ENCODE data around the gene EXOC6B. TPM values are rescaled to one million over a fixed set of nuclear protein-coding genes. Genes with fewer than 3 reads are reported as not detected.

EXOC6B gene
- total RNA-seq, 1 donor from 2014 or later, result 32.4 TPM

- no peaks in the 10 kb centered on the region for H3K9me3 ChIP-seq
- H3K27ac ChIP-seq, result no peak overlapping the region
- TF ChIP-seq, protein P1, sequence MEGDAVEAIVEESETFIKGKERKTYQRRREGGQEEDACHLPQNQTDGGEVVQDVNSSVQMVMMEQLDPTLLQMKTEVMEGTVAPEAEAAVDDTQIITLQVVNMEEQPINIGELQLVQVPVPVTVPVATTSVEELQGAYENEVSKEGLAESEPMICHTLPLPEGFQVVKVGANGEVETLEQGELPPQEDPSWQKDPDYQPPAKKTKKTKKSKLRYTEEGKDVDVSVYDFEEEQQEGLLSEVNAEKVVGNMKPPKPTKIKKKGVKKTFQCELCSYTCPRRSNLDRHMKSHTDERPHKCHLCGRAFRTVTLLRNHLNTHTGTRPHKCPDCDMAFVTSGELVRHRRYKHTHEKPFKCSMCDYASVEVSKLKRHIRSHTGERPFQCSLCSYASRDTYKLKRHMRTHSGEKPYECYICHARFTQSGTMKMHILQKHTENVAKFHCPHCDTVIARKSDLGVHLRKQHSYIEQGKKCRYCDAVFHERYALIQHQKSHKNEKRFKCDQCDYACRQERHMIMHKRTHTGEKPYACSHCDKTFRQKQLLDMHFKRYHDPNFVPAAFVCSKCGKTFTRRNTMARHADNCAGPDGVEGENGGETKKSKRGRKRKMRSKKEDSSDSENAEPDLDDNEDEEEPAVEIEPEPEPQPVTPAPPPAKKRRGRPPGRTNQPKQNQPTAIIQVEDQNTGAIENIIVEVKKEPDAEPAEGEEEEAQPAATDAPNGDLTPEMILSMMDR (IDR thresholded peaks at IDR 0.05), result no peak
- intact Hi-C loops (cut with DNase I), result loop anchor here (5.0 to 10.0 kb wide), 3 partner anchors 430 to 1028 kb away; partner anchors contain the start of gene CYP26B1
- no peaks in the 10 kb centered on the region for H3K27me3 ChIP-seq
- no peaks in the 10 kb centered on the region for H3K36me3 ChIP-seq
- no peaks in the 10 kb centered on the region for H3K4me1 ChIP-seq
- H3K4me3 ChIP-seq, result no peak overlapping the region
- no peak for DNase-seq (ENCODE audit: low spot score in 2 of 2)
Measured at GRCh38 chr2:72574886-72575285, 250.9 kb downstream of the EXOC6B start.

DNA sequence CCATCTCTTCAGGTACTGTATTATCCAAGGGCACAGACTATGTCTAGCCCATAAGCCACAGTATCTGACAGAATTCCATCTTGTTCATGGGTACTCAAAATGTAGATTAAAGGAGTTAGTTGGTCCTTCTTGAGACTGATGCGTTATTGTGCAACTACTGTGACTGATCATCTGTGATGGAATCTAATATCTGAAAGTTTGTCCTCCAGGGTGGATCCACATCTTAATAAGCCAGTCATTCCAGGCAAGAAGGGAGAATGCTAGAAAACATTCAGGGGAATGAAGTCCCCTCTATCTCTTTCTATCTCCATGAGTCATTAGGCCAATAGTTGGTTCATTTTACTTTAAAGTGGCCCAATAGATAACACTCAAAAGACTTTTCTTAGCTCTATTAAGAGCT, 252.6 kb downstream of the EXOC6B start:
- intact Hi-C loops (cut with DNase I), result loop anchor here (10.0 kb wide), 1 partner anchor 428 kb away; the partner anchor contains the start of gene CYP26B1

GRCh38 chr2:72572501-72572900, 253.3 kb downstream of the EXOC6B start:
- Histone ChIP-seq H3K36me3 (no peaks in the 10 kb centered on the region), H3K27me3 (no peaks in the 10 kb centered on the region), H3K4me3 (no peak overlapping the region), H3K27ac (no peak overlapping the region), H3K4me1 (no peaks in the 10 kb centered on the region), H3K9me3 (no peaks in the 10 kb centered on the region)
- no peak for DNase-seq (ENCODE audit: low spot score in 2 of 2)
- intact Hi-C loops (cut with DNase I), result loop anchor here (10.0 kb wide), 1 partner anchor 428 kb away; the partner anchor contains the start of gene CYP26B1
- TF ChIP-seq, protein P1 (IDR thresholded peaks at IDR 0.05), result no peak

More for the DNA sequence above, 252.6 kb downstream of the EXOC6B start:
- Histone ChIP-seq H3K27ac (no peak overlapping the region), H3K36me3 (no peaks in the 10 kb centered on the region), H3K27me3 (no peaks in the 10 kb centered on the region), H3K4me3 (no peak overlapping the region), H3K4me1 (no peaks in the 10 kb centered on the region), H3K9me3 (no peaks in the 10 kb centered on the region)
- TF ChIP-seq, protein P1 (IDR thresholded peaks at IDR 0.05), result no peak
- no peak for DNase-seq (ENCODE audit: low spot score in 2 of 2)

GRCh38 chr2:72570413-72570812, 255.4 kb downstream of the EXOC6B start:
- Histone ChIP-seq H3K9me3 (no peaks in the 10 kb centered on the region), H3K36me3 (no peaks in the 10 kb centered on the region), H3K4me1 (no peaks in the 10 kb centered on the region), H3K27ac (no peak overlapping the region), H3K27me3 (no peaks in the 10 kb centered on the region), H3K4me3 (no peak overlapping the region)
- no peak for DNase-seq (ENCODE audit: low spot score in 2 of 2)
- intact Hi-C loops (cut with DNase I), result loop anchor here (10.0 kb wide), 1 partner anchor 426 kb away; the partner anchor contains the start of gene CYP26B1
- TF ChIP-seq, protein P1 (IDR thresholded peaks at IDR 0.05), result no peak

GRCh38 chr2:72562451-72563153, 263.2 kb downstream of the EXOC6B start:
- no peak overlapping the region for H3K27ac ChIP-seq
- H3K4me3 ChIP-seq, result no peak overlapping the region
- TF ChIP-seq, protein P1 (IDR thresholded peaks at IDR 0.05), result no peak
- peaks cover 0 to 4% of the 10 kb centered on the region in 2 donors for H3K36me3 ChIP-seq
- no peaks in the 10 kb centered on the region for H3K9me3 ChIP-seq
- intact Hi-C loops (cut with DNase I), result no loop called here
- no peak for DNase-seq (ENCODE audit: low spot score in 2 of 2)
- H3K4me1 ChIP-seq, result peaks cover 2 to 17% of the 10 kb centered on the region in 2 donors
- H3K27me3 ChIP-seq, result no peaks in the 10 kb centered on the region
